ENCODE data around the gene TCP11L1. TPM values are rescaled to one million over a fixed set of nuclear protein-coding genes. Genes with fewer than 3 reads are reported as not detected.

Gene TCP11L1
- total and polyA plus RNA-seq, 9 of the 15 experiments (the other 6 are each of a cell fraction or from before 2014, with no cell fraction given) = 1.6 to 15.3 (median 5.4) TPM

GRCh38 chr11:33039274-33040032, at the start of gene TCP11L1 (continued):
- TF ChIP-seq, protein P1, sequence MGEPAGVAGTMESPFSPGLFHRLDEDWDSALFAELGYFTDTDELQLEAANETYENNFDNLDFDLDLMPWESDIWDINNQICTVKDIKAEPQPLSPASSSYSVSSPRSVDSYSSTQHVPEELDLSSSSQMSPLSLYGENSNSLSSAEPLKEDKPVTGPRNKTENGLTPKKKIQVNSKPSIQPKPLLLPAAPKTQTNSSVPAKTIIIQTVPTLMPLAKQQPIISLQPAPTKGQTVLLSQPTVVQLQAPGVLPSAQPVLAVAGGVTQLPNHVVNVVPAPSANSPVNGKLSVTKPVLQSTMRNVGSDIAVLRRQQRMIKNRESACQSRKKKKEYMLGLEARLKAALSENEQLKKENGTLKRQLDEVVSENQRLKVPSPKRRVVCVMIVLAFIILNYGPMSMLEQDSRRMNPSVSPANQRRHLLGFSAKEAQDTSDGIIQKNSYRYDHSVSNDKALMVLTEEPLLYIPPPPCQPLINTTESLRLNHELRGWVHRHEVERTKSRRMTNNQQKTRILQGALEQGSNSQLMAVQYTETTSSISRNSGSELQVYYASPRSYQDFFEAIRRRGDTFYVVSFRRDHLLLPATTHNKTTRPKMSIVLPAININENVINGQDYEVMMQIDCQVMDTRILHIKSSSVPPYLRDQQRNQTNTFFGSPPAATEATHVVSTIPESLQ (CRISPR knock-in tag; IDR thresholded peaks at IDR 0.05) = 0 out of 2 replicates have a peak, but pooled peaks have one; percentile 69
- TF ChIP-seq ZNF41 (CRISPR knock-in tag; conservative IDR thresholded peaks at IDR 0.05) (no peak), ZNF277 (CRISPR knock-in tag; IDR thresholded peaks at IDR 0.05; ENCODE audit: borderline replicate concordance) (no peak), CBX1 (IDR thresholded peaks at IDR 0.05; ENCODE audit: low read depth) (no peak), DACH1 (IDR thresholded peaks at IDR 0.05; ENCODE audit: partially characterized antibody) (peak; percentile 96), FOXP1 (CRISPR knock-in tag; IDR thresholded peaks at IDR 0.05) (no peak; the same call in 1 of the 2 replicates), TEAD2 (tag; IDR thresholded peaks at IDR 0.05) (no peak), ARID4B (CRISPR knock-in tag; IDR thresholded peaks at IDR 0.05) (peak; percentile 89), ZNF79 (CRISPR knock-in tag; IDR thresholded peaks at IDR 0.05; ENCODE audit: low read depth) (no peak), ZNF551 (CRISPR knock-in tag; IDR thresholded peaks at IDR 0.05) (no peak), ZNF3 (CRISPR knock-in tag; IDR thresholded peaks at IDR 0.05) (no peak), STAT5B (CRISPR knock-in tag; IDR thresholded peaks at IDR 0.05) (no peak), NKRF (IDR thresholded peaks at IDR 0.05; ENCODE audit: borderline replicate concordance) (peak; percentile 39; the same call in 1 of the 2 replicates), ARID2 (IDR thresholded peaks at IDR 0.05) (peak; percentile 58; the same call in 1 of the 2 replicates)
- TF ChIP-seq, protein P2, sequence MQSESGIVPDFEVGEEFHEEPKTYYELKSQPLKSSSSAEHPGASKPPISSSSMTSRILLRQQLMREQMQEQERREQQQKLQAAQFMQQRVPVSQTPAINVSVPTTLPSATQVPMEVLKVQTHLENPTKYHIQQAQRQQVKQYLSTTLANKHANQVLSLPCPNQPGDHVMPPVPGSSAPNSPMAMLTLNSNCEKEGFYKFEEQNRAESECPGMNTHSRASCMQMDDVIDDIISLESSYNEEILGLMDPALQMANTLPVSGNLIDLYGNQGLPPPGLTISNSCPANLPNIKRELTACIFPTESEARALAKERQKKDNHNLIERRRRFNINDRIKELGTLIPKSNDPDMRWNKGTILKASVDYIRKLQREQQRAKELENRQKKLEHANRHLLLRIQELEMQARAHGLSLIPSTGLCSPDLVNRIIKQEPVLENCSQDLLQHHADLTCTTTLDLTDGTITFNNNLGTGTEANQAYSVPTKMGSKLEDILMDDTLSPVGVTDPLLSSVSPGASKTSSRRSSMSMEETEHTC (IDR thresholded peaks at IDR 0.05) = no peak
